Measurements from ENCODE around the gene CHRNB4. TPM values are rescaled to one million over a fixed set of nuclear protein-coding genes. Genes with fewer than 3 reads are reported as not detected.

Gene CHRNB4
- total RNA-seq, 2 experiments from 2014 or later = not detected

- POLR2A ChIA-PET = no interaction called here
- peaks cover 3% of the 10 kb centered on the region for H3K27me3 Mint-ChIP-seq
- no peak for ATAC-seq
- intact Hi-C loops (cut with DNase I, micrococcal nuclease) = no loop called here
- CTCF ChIA-PET = no interaction called here
- DNase-seq = no peak
- H3K4me1 Mint-ChIP-seq = no peaks in the 10 kb centered on the region
- H3K9me3 Mint-ChIP-seq (ENCODE audit: low read depth) = no peaks in the 10 kb centered on the region
- H3K27ac Mint-ChIP-seq = no peak overlapping the region
- H3K4me3 Mint-ChIP-seq = no peak overlapping the region
- H3K36me3 Mint-ChIP-seq (ENCODE audit: low read depth) = no peaks in the 10 kb centered on the region
These were observed 36.6 kb downstream of the CHRNB4 start for GRCh38 chr15:78604420-78604819.

- ATAC-seq (no peak), DNase-seq (no peak)
- H3K9me3 Mint-ChIP-seq (ENCODE audit: low read depth) = no peaks in the 10 kb centered on the region
- CTCF ChIA-PET = interaction anchor here (1.5 kb wide), 1 partner anchor 107 kb away, joined by 4 read pairs; no protein-coding TSS in a partner anchor
- no peak overlapping the region for H3K4me3 Mint-ChIP-seq
- no peak overlapping the region for H3K27ac Mint-ChIP-seq
- intact Hi-C loops (cut with DNase I, micrococcal nuclease) = no loop called here
- POLR2A ChIA-PET = no interaction called here
- no peaks in the 10 kb centered on the region for H3K4me1 Mint-ChIP-seq
- H3K36me3 Mint-ChIP-seq (ENCODE audit: low read depth) = no peaks in the 10 kb centered on the region
- H3K27me3 Mint-ChIP-seq = peaks cover 3% of the 10 kb centered on the region
These were observed 37.5 kb downstream of the CHRNB4 start for GRCh38 chr15:78603467-78603866.

GRCh38 chr15:78599189-78599588 lies 41.8 kb downstream of the CHRNB4 start:
- ATAC-seq (no peak), DNase-seq (no peak)
- H3K9me3 Mint-ChIP-seq (ENCODE audit: low read depth) = no peaks in the 10 kb centered on the region
- H3K36me3 Mint-ChIP-seq (ENCODE audit: low read depth) = no peaks in the 10 kb centered on the region
- intact Hi-C loops (cut with DNase I, micrococcal nuclease) = no loop called here
- no peaks in the 10 kb centered on the region for H3K27me3 Mint-ChIP-seq
- POLR2A ChIA-PET = no interaction called here
- CTCF ChIA-PET = interaction anchor here (0.7 kb wide), 1 partner anchor 42 kb away, joined by 3 read pairs; no protein-coding TSS in a partner anchor
- H3K27ac Mint-ChIP-seq = no peak overlapping the region
- no peaks in the 10 kb centered on the region for H3K4me1 Mint-ChIP-seq
- no peak overlapping the region for H3K4me3 Mint-ChIP-seq

GRCh38 chr15:78598348-78598747 lies 42.7 kb downstream of the CHRNB4 start:
- H3K27ac Mint-ChIP-seq = no peak overlapping the region
- CTCF ChIA-PET = interaction anchor here (0.7 kb wide), 2 partner anchors 19 to 128 kb away, joined by 3 to 5 read pairs; no protein-coding TSS in a partner anchor
- no peaks in the 10 kb centered on the region for H3K9me3 Mint-ChIP-seq (ENCODE audit: low read depth)
- POLR2A ChIA-PET = no interaction called here
- no peaks in the 10 kb centered on the region for H3K36me3 Mint-ChIP-seq (ENCODE audit: low read depth)
- no peak for DNase-seq
- ATAC-seq = no peak
- intact Hi-C loops (cut with DNase I, micrococcal nuclease) = no loop called here
- H3K4me3 Mint-ChIP-seq = no peak overlapping the region
- no peaks in the 10 kb centered on the region for H3K4me1 Mint-ChIP-seq
- no peaks in the 10 kb centered on the region for H3K27me3 Mint-ChIP-seq

- no peaks in the 10 kb centered on the region for H3K9me3 Mint-ChIP-seq (ENCODE audit: low read depth)
- no peak for DNase-seq
- intact Hi-C loops (cut with DNase I, micrococcal nuclease) = no loop called here
- H3K4me3 Mint-ChIP-seq = no peak overlapping the region
- ChIA-PET CTCF (no interaction called here), POLR2A (no interaction called here)
- no peaks in the 10 kb centered on the region for H3K4me1 Mint-ChIP-seq
- H3K27me3 Mint-ChIP-seq = no peaks in the 10 kb centered on the region
- no peak for ATAC-seq
- no peaks in the 10 kb centered on the region for H3K36me3 Mint-ChIP-seq (ENCODE audit: low read depth)
- no peak overlapping the region for H3K27ac Mint-ChIP-seq
These were observed 43.4 kb downstream of the CHRNB4 start for GRCh38 chr15:78597583-78597982.

GRCh38 chr15:78574944-78575343 lies 66.1 kb downstream of the CHRNB4 start:
- ChIA-PET CTCF (interaction anchor here (0.7 kb wide), 1 partner anchor 15 kb away, joined by 3 read pairs; no protein-coding TSS in a partner anchor), POLR2A (no interaction called here)
- Mint-ChIP-seq H3K27me3 (no peaks in the 10 kb centered on the region), H3K4me3 (no peak overlapping the region), H3K9me3 (ENCODE audit: low read depth) (no peaks in the 10 kb centered on the region), H3K27ac (no peak overlapping the region), H3K36me3 (ENCODE audit: low read depth) (no peaks in the 10 kb centered on the region), H3K4me1 (no peaks in the 10 kb centered on the region)
- intact Hi-C loops (cut with DNase I, micrococcal nuclease) = no loop called here
- ATAC-seq (no peak), DNase-seq (no peak)

Other genes with a start within 250 kb of the CHRNB4 start
- gene IREB2, start 203.0 kb downstream of the CHRNB4 start, total RNA-seq = 10 to 100 TPM; 50.8 to 66.5 TPM
- 1 to 10 TPM; 2.5 to 4.2 TPM for gene HYKK, start 133.6 kb downstream of the CHRNB4 start, total RNA-seq
- gene PSMA4, start 100.8 kb downstream of the CHRNB4 start, total RNA-seq = 100 to 1,000 TPM; 273 to 312 TPM
- 1 to 10 TPM; 6.5 to 8.5 TPM for gene CHRNA5, start 75.7 kb downstream of the CHRNB4 start, total RNA-seq
- gene CHRNA3, start 20.2 kb downstream of the CHRNB4 start, total RNA-seq = not detected
- gene ADAMTS7, start 170.3 kb upstream of the CHRNB4 start, total RNA-seq = under 1 TPM; 0.09 to 0.23 TPM
- 100 to 1,000 TPM; 260 to 353 TPM for gene MORF4L1, start 231.7 kb upstream of the CHRNB4 start, total RNA-seq

All from activated CD4-positive, alpha-beta T cell treated with anti-CD3 and anti-CD28 coated beads for 36 hours (primary cell).